ENCODE results near the gene DNAH2.
A peak's percentile ranks its signal among the peaks of the same experiment; 100 is the strongest.

DNAH2 gene

GRCh38 chr17:7712111-7712771 is 5.3 kb upstream of the DNAH2 start (continued):
- 0 out of 2 replicates have a peak, but pooled peaks have one; percentile 10 for TF ChIP-seq ZNF600 (tag by site-specific recombination; IDR thresholded peaks at IDR 0.05)
- peak; percentile 95 for TF ChIP-seq MYNN (tag by site-specific recombination; IDR thresholded peaks at IDR 0.05; ENCODE audit: borderline replicate concordance)
- 0 out of 2 replicates have a peak, but pooled peaks have one; percentile 11 for TF ChIP-seq ZBTB17 (tag by site-specific recombination; IDR thresholded peaks at IDR 0.05)
- TF ChIP-seq ZIC2 (tag by site-specific recombination; IDR thresholded peaks at IDR 0.05) = peak; percentile 81
- no peak for TF ChIP-seq ATF2 (tag by site-specific recombination; IDR thresholded peaks at IDR 0.05; ENCODE audit: low read depth)
- TF ChIP-seq ZNF843 (tag by site-specific recombination; IDR thresholded peaks at IDR 0.05) = no peak
- TF ChIP-seq ZNF449 (tag by site-specific recombination; IDR thresholded peaks at IDR 0.05) = no peak
- peak; percentile 93; the same call in 1 of the 2 replicates for TF ChIP-seq ZNF768 (tag by site-specific recombination; IDR thresholded peaks at IDR 0.05)

GRCh38 chr17:7713782-7714181 is 3.8 kb upstream of the DNAH2 start:
- POLR2A ChIA-PET = interaction anchor here (0.6 to 3.4 kb wide), 5 partner anchors 8 to 202 kb away, joined by 3 to 14 read pairs (median 5); partner anchors contain the start of genes EFNB3, TP53 and WRAP53
- CTCF ChIA-PET = interaction anchor here (0.6 to 2.2 kb wide), 3 partner anchors 26 to 327 kb away, joined by 3 to 9 read pairs (median 3); partner anchors contain the start of gene TP53
- H3K4me1 ChIP-seq (ENCODE audit: control insufficient read depth, insufficient read depth, low read length) = peaks cover 6% of the 10 kb centered on the region
- no peaks in the 10 kb centered on the region for H3K36me3 ChIP-seq (ENCODE audit: control insufficient read depth in 2 of 2, insufficient read depth in 1 of 2, low read length in 2 of 2)
- TF ChIP-seq ZNF776 (tag by site-specific recombination; IDR thresholded peaks at IDR 0.05; ENCODE audit: borderline replicate concordance) (no peak), ZNF843 (tag by site-specific recombination; IDR thresholded peaks at IDR 0.05) (no peak), ZNF600 (tag by site-specific recombination; IDR thresholded peaks at IDR 0.05) (peak; percentile 75), PATZ1 (tag by site-specific recombination; IDR thresholded peaks at IDR 0.05) (no peak), ZFP37 (tag by site-specific recombination; IDR thresholded peaks at IDR 0.05) (no peak), ZSCAN4 (tag by site-specific recombination; IDR thresholded peaks at IDR 0.05) (peak; percentile 78), KLF9 (tag by site-specific recombination; IDR thresholded peaks at IDR 0.05; ENCODE audit: low read depth) (no peak), MYNN (tag by site-specific recombination; IDR thresholded peaks at IDR 0.05; ENCODE audit: borderline replicate concordance) (no peak), KLF16 (tag by site-specific recombination; IDR thresholded peaks at IDR 0.05) (no peak), KLF7 (tag by site-specific recombination; IDR thresholded peaks at IDR 0.05; ENCODE audit: borderline replicate concordance) (no peak), EGR2 (tag by site-specific recombination; IDR thresholded peaks at IDR 0.05; ENCODE audit: low read depth) (no peak), ZNF202 (tag by site-specific recombination; IDR thresholded peaks at IDR 0.05; ENCODE audit: borderline replicate concordance) (no peak), ZBTB17 (tag by site-specific recombination; IDR thresholded peaks at IDR 0.05) (peak; percentile 64), ZNF223 (tag by site-specific recombination; IDR thresholded peaks at IDR 0.05) (no peak), ZNF48 (tag by site-specific recombination; IDR thresholded peaks at IDR 0.05) (no peak)
- no peak overlapping the region for H3K4me3 ChIP-seq (ENCODE audit: low read depth, low read length)
- H3K9me3 ChIP-seq (ENCODE audit: control insufficient read depth, insufficient read depth, low read depth, low read length) = no peaks in the 10 kb centered on the region
- no peak overlapping the region for H3K27ac ChIP-seq (ENCODE audit: extremely low read depth, low read depth, low read length)

All from HEK293 (cell line).